Measurements from ENCODE around the gene MAP3K9. TPM values are rescaled to one million over a fixed set of nuclear protein-coding genes. Genes with fewer than 3 reads are reported as not detected.
"Not testable (repeated sequence)": the region's sequence is repeated elsewhere in the genome, so short reads cannot be mapped to it uniquely, and the experiment has no call there.

The MAP3K9 gene
- total and polyA plus RNA-seq, 2 donors (not counting 3 experiments of a cell fraction or from before 2014, with no cell fraction given) = 0.06 to 0.11 TPM

DNA sequence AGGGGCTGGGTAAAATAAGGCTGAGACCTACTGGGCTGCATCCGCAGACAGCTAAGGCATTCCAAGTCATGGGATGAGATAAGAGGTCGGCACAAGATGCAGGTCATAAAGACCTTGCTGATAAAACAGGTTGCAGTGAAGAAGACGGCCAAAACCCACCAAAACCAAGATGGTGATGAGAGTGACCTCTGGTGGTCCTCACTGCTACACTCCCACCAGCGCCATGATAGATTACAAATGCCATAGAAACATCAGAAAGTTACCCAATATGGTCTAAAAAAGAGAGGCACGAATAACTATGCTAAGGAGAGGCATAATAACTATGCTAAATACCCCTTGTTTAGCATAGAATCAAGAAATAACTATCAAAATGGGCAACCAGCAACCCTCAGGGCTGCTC, 46.2 kb upstream of the MAP3K9 start:
- no peaks in the 10 kb centered on the region for H3K9me1 ChIP-seq (replicated peaks; ENCODE audit: control insufficient read depth, extremely low read depth, insufficient read depth, low read length)
- ChIA-PET POLR2A (no interaction called here), CTCF (no interaction called here)
- H3K27ac ChIP-seq (ENCODE audit: insufficient read depth, low read depth, low read length) = no peak overlapping the region
- no peak overlapping the region for H3K4me2 ChIP-seq (ENCODE audit: insufficient read depth, low read length)
- H4K20me1 ChIP-seq (replicated peaks; ENCODE audit: control insufficient read depth, extremely low read depth, insufficient read depth, low read length) = no peaks in the 10 kb centered on the region
- FAIRE-seq (no peak), DNase-seq (ENCODE audit: low read depth, low spot score) (no peak)
- dilution Hi-C loops (cut with MboI; ENCODE audit: extremely low pct_ligation_motif_present, low sequenced_read_pairs) (no loop called here), intact Hi-C loops (cut with micrococcal nuclease) (no loop called here)
- no peak overlapping the region for H3K4me3 ChIP-seq (replicated peaks in 1 of 3; ENCODE audit: insufficient read depth in 1 of 3, low read depth in 1 of 3, low read length in 3 of 3)
- TF ChIP-seq, protein P1, sequence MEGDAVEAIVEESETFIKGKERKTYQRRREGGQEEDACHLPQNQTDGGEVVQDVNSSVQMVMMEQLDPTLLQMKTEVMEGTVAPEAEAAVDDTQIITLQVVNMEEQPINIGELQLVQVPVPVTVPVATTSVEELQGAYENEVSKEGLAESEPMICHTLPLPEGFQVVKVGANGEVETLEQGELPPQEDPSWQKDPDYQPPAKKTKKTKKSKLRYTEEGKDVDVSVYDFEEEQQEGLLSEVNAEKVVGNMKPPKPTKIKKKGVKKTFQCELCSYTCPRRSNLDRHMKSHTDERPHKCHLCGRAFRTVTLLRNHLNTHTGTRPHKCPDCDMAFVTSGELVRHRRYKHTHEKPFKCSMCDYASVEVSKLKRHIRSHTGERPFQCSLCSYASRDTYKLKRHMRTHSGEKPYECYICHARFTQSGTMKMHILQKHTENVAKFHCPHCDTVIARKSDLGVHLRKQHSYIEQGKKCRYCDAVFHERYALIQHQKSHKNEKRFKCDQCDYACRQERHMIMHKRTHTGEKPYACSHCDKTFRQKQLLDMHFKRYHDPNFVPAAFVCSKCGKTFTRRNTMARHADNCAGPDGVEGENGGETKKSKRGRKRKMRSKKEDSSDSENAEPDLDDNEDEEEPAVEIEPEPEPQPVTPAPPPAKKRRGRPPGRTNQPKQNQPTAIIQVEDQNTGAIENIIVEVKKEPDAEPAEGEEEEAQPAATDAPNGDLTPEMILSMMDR (IDR thresholded peaks at IDR 0.05; ENCODE audit: extremely low read depth in 1 of 2, insufficient read depth in 1 of 2, low read depth in 1 of 2, low read length in 2 of 2) = no peak
- TF ChIP-seq POLR2AphosphoS5 (IDR thresholded peaks at IDR 0.05; ENCODE audit: insufficient read depth, low read depth, low read length) = no peak
- TF ChIP-seq POLR2A (IDR thresholded peaks at IDR 0.05; ENCODE audit: low read depth, low read length) = no peak
- no peaks in the 10 kb centered on the region for H3K36me3 ChIP-seq (ENCODE audit: control insufficient read depth in 2 of 2, extremely low read depth in 1 of 2, insufficient read depth in 2 of 2, low read length in 2 of 2)
- peaks cover 0 to 4% of the 10 kb centered on the region in 2 experiments for H3K27me3 ChIP-seq (ENCODE audit: control insufficient read depth in 2 of 2, insufficient read depth in 2 of 2, low read length in 2 of 2)
- no peak overlapping the region for H2AFZ ChIP-seq (ENCODE audit: low read depth, low read length)
- H3K9me3 ChIP-seq (replicated peaks; ENCODE audit: control insufficient read depth, insufficient read depth, low read length) = no peaks in the 10 kb centered on the region
- H3K79me2 ChIP-seq (ENCODE audit: control insufficient read depth, insufficient read depth, low read length) = no peaks in the 10 kb centered on the region
- no peaks in the 10 kb centered on the region for H3K4me1 ChIP-seq (ENCODE audit: control insufficient read depth, extremely low read depth, insufficient read depth, low read length)
- H3K9ac ChIP-seq (replicated peaks; ENCODE audit: extremely low read depth, insufficient read depth, low read length) = no peak overlapping the region
- BruUV-seq (replicated peaks) = no TSS peak

DNA sequence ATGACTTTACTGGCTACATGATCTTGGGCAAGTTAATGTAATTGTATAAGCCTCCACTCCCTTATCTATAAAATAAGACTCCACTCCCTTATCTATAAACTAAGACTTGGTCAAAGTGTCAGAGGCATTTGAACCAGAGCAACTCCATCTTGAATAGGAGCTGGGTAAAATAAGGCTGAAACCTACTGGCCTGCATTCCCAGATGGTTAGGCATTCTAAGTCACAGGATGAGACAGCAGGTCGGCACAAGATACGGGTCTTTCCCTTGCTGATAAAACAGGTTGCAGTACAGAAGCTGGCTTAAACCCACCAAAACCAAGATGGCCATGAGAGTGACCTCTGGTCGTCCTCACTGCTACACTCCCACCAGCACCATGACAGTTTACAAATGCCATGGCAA, 44.3 kb upstream of the MAP3K9 start:
- POLR2A ChIA-PET; dilution Hi-C loops (cut with MboI; ENCODE audit: extremely low pct_ligation_motif_present, low sequenced_read_pairs); H3K27me3 ChIP-seq (ENCODE audit: control insufficient read depth in 2 of 2, insufficient read depth in 2 of 2, low read length in 2 of 2); H3K36me3 ChIP-seq (ENCODE audit: control insufficient read depth in 2 of 2, extremely low read depth in 1 of 2, insufficient read depth in 2 of 2, low read length in 2 of 2); H3K4me2 ChIP-seq (ENCODE audit: insufficient read depth, low read length); BruUV-seq (replicated peaks); intact Hi-C loops (cut with micrococcal nuclease); H3K9ac ChIP-seq (replicated peaks; ENCODE audit: extremely low read depth, insufficient read depth, low read length); H2AFZ ChIP-seq (ENCODE audit: low read depth, low read length); FAIRE-seq; H3K9me1 ChIP-seq (replicated peaks; ENCODE audit: control insufficient read depth, extremely low read depth, insufficient read depth, low read length); H3K4me1 ChIP-seq (ENCODE audit: control insufficient read depth, extremely low read depth, insufficient read depth, low read length); H4K20me1 ChIP-seq (replicated peaks; ENCODE audit: control insufficient read depth, extremely low read depth, insufficient read depth, low read length); H3K9me3 ChIP-seq (replicated peaks; ENCODE audit: control insufficient read depth, insufficient read depth, low read length); CTCF ChIA-PET; DNase-seq (ENCODE audit: low read depth, low spot score); H3K79me2 ChIP-seq (ENCODE audit: control insufficient read depth, insufficient read depth, low read length); H3K4me3 ChIP-seq (replicated peaks in 1 of 3; ENCODE audit: insufficient read depth in 1 of 3, low read depth in 1 of 3, low read length in 3 of 3); H3K27ac ChIP-seq (ENCODE audit: insufficient read depth, low read depth, low read length): not testable (repeated sequence)
